SK-N-SH (cell line): ENCODE results near the gene ATP5MG. TPM values are rescaled to one million over a fixed set of nuclear protein-coding genes. Genes with fewer than 3 reads are reported as not detected.

Experiments
- CTCF ChIA-PET: fragments of 300-600, 350-600 bp; formaldehyde crosslinking; extraction: SDS; loops from one replicate; lab custom pipeline; 2021; lab: Yijun Ruan, JAX
- POLR2A ChIA-PET: fragments of 350-600 bp; sonication (Branson Sonifier 250); formaldehyde crosslinking; extraction: SDS; loops from one replicate; lab custom pipeline; 2020; ENCODE audit warnings: antibody characterized with exemption, inconsistent platforms; lab: Yijun Ruan, JAX
- DNase-seq: peaks from one replicate; pipeline ENCODE4 v3.0.0; 2012
- H2AFZ ChIP-seq: fragments of 200-600 bp; sonication (generic); 2 replicates; pipeline ENCODE4 v1.8.1; 2016; ENCODE audit warnings: antibody characterized with exemption, mild to moderate bottlenecking, low read depth
- H3F3A ChIP-seq: fragments of 200-600 bp; sonication (generic); replicated peaks from 2 replicates; pipeline ENCODE3; 2016; ENCODE audit warnings: antibody characterized with exemption, mild to moderate bottlenecking; ENCODE audit not compliant: insufficient read depth
- H3K27ac ChIP-seq, 2 experiments: fragments of 200-500 bp in 1 of 2; fragments of 200-600 bp in 1 of 2; sonication (Bioruptor generic) in 1 of 2; sonication (generic), shearing (Covaris generic) in 1 of 2; 2 replicates each; pipeline versions ENCODE4 v1.5.1 to v1.6.1; 2014 to 2016; ENCODE audit warnings: low read depth in 2 of 2, inconsistent platforms in 1 of 2, low read length in 1 of 2, mild to moderate bottlenecking in 1 of 2, mixed read lengths in 1 of 2
- H3K27me3 ChIP-seq: fragments of 200-600 bp; sonication (generic), shearing (Covaris generic); 2 replicates; pipeline ENCODE4 v1.6.1; 2016; ENCODE audit warnings: mixed run types; ENCODE audit not compliant: insufficient read depth
- H3K36me3 ChIP-seq, 2 experiments: fragments of 200-500 bp in 1 of 2; fragments of 200-600 bp in 1 of 2; sonication (Bioruptor generic) in 1 of 2; sonication (generic) in 1 of 2; replicated peaks in 1 of 2; 2 replicates each; pipeline versions ENCODE3 to v1.5.1; 2014 to 2016; ENCODE audit warnings: low read length in 1 of 2, mild to moderate bottlenecking in 1 of 2; ENCODE audit not compliant: insufficient read depth in 2 of 2, control insufficient read depth in 1 of 2
- H3K4me1 ChIP-seq, 2 experiments: fragments of 200-500 bp in 1 of 2; fragments of 200-600 bp in 1 of 2; sonication (Bioruptor generic) in 1 of 2; sonication (generic), shearing (Covaris generic) in 1 of 2; 2 replicates each; pipeline versions ENCODE4 v1.5.1 to v1.6.1; 2014 to 2016; ENCODE audit warnings: low read depth in 1 of 2, low read length in 1 of 2, mixed run types in 1 of 2; ENCODE audit not compliant: insufficient read depth in 2 of 2, control insufficient read depth in 1 of 2
- H3K4me2 ChIP-seq: fragments of 200-600 bp; sonication (generic), shearing (Covaris generic); 2 replicates; pipeline ENCODE4 v1.6.1; 2017; ENCODE audit warnings: mixed run types
- H3K4me3 ChIP-seq, 2 experiments: fragments of 200-500 bp in 1 of 2; fragments of 200-600 bp in 1 of 2; sonication (Bioruptor generic) in 1 of 2; sonication (generic), shearing (Covaris generic) in 1 of 2; 2 replicates each; pipeline versions ENCODE4 v1.5.1 to v1.8.1; 2014 to 2016; ENCODE audit warnings: low read depth in 2 of 2, inconsistent platforms in 1 of 2, low read length in 1 of 2, mild to moderate bottlenecking in 1 of 2, mixed read lengths in 1 of 2, moderate library complexity in 1 of 2
- H3K79me2 ChIP-seq: fragments of 200-600 bp; sonication (generic); 2 replicates; pipeline ENCODE4 v1.8.1; 2017; ENCODE audit warnings: mild to moderate bottlenecking; ENCODE audit not compliant: insufficient read depth
- H3K9ac ChIP-seq: fragments of 200-600 bp; sonication (generic); 2 replicates; pipeline ENCODE4 v1.6.1; 2017; ENCODE audit warnings: mixed run types
- H3K9me2 ChIP-seq: fragments of 200-600 bp; sonication (generic); 2 replicates; pipeline ENCODE4 v1.6.1; 2017; ENCODE audit warnings: mixed run types
- H3K9me3 ChIP-seq: fragments of 200-600 bp; sonication (generic); 2 replicates; pipeline ENCODE4 v1.6.1; 2017; ENCODE audit warnings: mixed run types, mild to moderate bottlenecking, moderate library complexity
- H4K20me1 ChIP-seq: fragments of 200-600 bp; sonication (generic); 2 replicates; pipeline ENCODE4 v1.6.1; 2017; ENCODE audit warnings: mild to moderate bottlenecking, mixed run types; ENCODE audit not compliant: insufficient read depth
- CHD2 ChIP-seq: fragments of 150-350 bp; IDR thresholded peaks from 2 replicates; pipeline ENCODE4 v1.6.1; 2018; ENCODE audit warnings: low read length; ENCODE audit not compliant: partially characterized antibody
- CTCF ChIP-seq: fragments of 200-600 bp; sonication (generic); IDR thresholded peaks from 2 replicates; pipeline ENCODE4 v1.6.1; 2017; ENCODE audit warnings: antibody characterized with exemption, mild to moderate bottlenecking, moderate library complexity
- FOSL2 ChIP-seq: IDR thresholded peaks from 2 replicates; pipeline ENCODE4 v1.4.0; 2012; ENCODE audit warnings: low read depth, mild to moderate bottlenecking, moderate library complexity, borderline replicate concordance
- FOXJ3 ChIP-seq: sonication (generic); formaldehyde crosslinking; IDR thresholded peaks from 2 replicates; pipeline ENCODE4 v1.5.1; 2020; ENCODE audit warnings: mild to moderate bottlenecking, missing genetic modification reagents
- FOXM1 ChIP-seq: IDR thresholded peaks from 2 replicates; pipeline ENCODE4 v1.4.0; 2012; ENCODE audit warnings: low read depth, mild to moderate bottlenecking
- GATA2 ChIP-seq: sonication (generic); formaldehyde crosslinking; IDR thresholded peaks from 2 replicates; pipeline ENCODE4 v1.5.0; 2020; ENCODE audit warnings: mild to moderate bottlenecking, missing genetic modification reagents
- JUND ChIP-seq: IDR thresholded peaks from 2 replicates; pipeline ENCODE4 v1.4.0; 2012
- MEF2A ChIP-seq: IDR thresholded peaks from 2 replicates; pipeline ENCODE4 v1.4.0; 2012; ENCODE audit warnings: low read depth, borderline replicate concordance
- MXI1 ChIP-seq: IDR thresholded peaks from 2 replicates; pipeline ENCODE4 v1.6.1; 2012; ENCODE audit warnings: mild to moderate bottlenecking, low read depth, low read length, improper control_type of control experiment
- RAD21 ChIP-seq: IDR thresholded peaks from 2 replicates; pipeline ENCODE4 v1.6.1; 2012; ENCODE audit warnings: mild to moderate bottlenecking, low read length
- RCOR1 ChIP-seq: fragments of 150-350 bp; IDR thresholded peaks from 2 replicates; pipeline ENCODE4 v1.6.1; 2017; ENCODE audit warnings: antibody characterized with exemption, low read length
- SIN3A ChIP-seq: IDR thresholded peaks from 2 replicates; pipeline ENCODE4 v1.6.1; 2012; ENCODE audit warnings: low read depth, mild to moderate bottlenecking, low read length, moderate library complexity, borderline replicate concordance
- TEAD4 ChIP-seq: IDR thresholded peaks from 2 replicates; pipeline ENCODE4 v1.4.0; 2012; ENCODE audit warnings: mild to moderate bottlenecking, borderline replicate concordance; ENCODE audit not compliant: insufficient read depth
- WGBS: methylation state at CpG from one replicate; pipeline ENCODE4 v1.1.6; 2017; ENCODE audit warnings: low lambda C conversion rate; 5-methylcytosine and 5-hydroxymethylcytosine counted together
- polyA plus RNA-seq, 3 experiments: library from polyadenylated mRNA; depleted of rRNA; stranded (reverse); fragments of >200 nt; gene quantifications; 2 replicates each; pipeline ENCODE4 v1.2.3, GENCODE V29; 2012

The ATP5MG gene
- polyA plus RNA-seq, 1 of the 3 experiments (the other 2 are of a cell fraction) = 140 TPM

GRCh38 chr11:118375978-118376377 is 25.4 kb upstream of the ATP5MG start:
- no peak overlapping the region for H2AFZ ChIP-seq
- ChIA-PET CTCF (no interaction called here), POLR2A (no interaction called here)
- no peaks in the 10 kb centered on the region for H3K9me2 ChIP-seq
- H3F3A ChIP-seq = no peaks in the 10 kb centered on the region
- no peak overlapping the region for H3K4me2 ChIP-seq
- no peak for DNase-seq
- peaks cover 59 to 72% of the 10 kb centered on the region in 2 experiments for H3K36me3 ChIP-seq
- H3K9me3 ChIP-seq = no peaks in the 10 kb centered on the region
- H3K4me3 ChIP-seq = no peak overlapping the region
- no peaks in the 10 kb centered on the region for H4K20me1 ChIP-seq
- TF ChIP-seq RCOR1 (no peak), MXI1 (no peak), SIN3A (no peak), FOXJ3 (no peak), MEF2A (no peak), RAD21 (no peak), GATA2 (CRISPR knock-in tag) (no peak)
- H3K27ac ChIP-seq = no peak overlapping the region
- no peaks in the 10 kb centered on the region for H3K4me1 ChIP-seq
- H3K9ac ChIP-seq = no peak overlapping the region
- H3K79me2 ChIP-seq = no peaks in the 10 kb centered on the region
- H3K27me3 ChIP-seq = no peaks in the 10 kb centered on the region

- Histone ChIP-seq H3K4me1 (no peaks in the 10 kb centered on the region), H3K36me3 (peaks cover 66 to 75% of the 10 kb centered on the region in 2 experiments), H3F3A (no peaks in the 10 kb centered on the region), H3K27me3 (no peaks in the 10 kb centered on the region), H3K27ac (no peak overlapping the region), H3K9ac (no peak overlapping the region), H3K4me3 (no peak overlapping the region), H2AFZ (no peak overlapping the region), H3K4me2 (no peak overlapping the region), H3K9me2 (no peaks in the 10 kb centered on the region), H4K20me1 (no peaks in the 10 kb centered on the region), H3K9me3 (no peaks in the 10 kb centered on the region), H3K79me2 (no peaks in the 10 kb centered on the region)
- 92% methylated on average over 4 of the region's 4 CpGs for WGBS
- POLR2A ChIA-PET = no interaction called here
- CTCF ChIA-PET = no interaction called here
- TF ChIP-seq RAD21 = no peak
- TF ChIP-seq JUND = no peak
- TF ChIP-seq CTCF = no peak
- TF ChIP-seq FOXM1 = no peak
- no peak for TF ChIP-seq CHD2
- TF ChIP-seq TEAD4 = no peak
- no peak for TF ChIP-seq FOSL2
- no peak for TF ChIP-seq FOXJ3
- DNase-seq = no peak
These were observed 21.9 kb upstream of the ATP5MG start for GRCh38 chr11:118379497-118379896.
